Renal cortical epithelial cell (primary cell): ENCODE data around the gene PTPN7. TPM values are rescaled to one million over a fixed set of nuclear protein-coding genes. Genes with fewer than 3 reads are reported as not detected.
A peak's percentile ranks its signal among the peaks of the same experiment; 100 is the strongest.

ENCODE experiments used
- DNase-seq: peaks from one replicate; pipeline ENCODE4 v3.0.0-alpha.2; 2011; ENCODE audit warnings: low read depth
- total RNA-seq: library from RNA; depleted of rRNA; stranded (reverse); fragments of >200 nt; gene quantifications from 2 replicates; pipeline ENCODE4 v1.2.3, GENCODE V29; 2014

PTPN7 gene
- total RNA-seq, 1 donor from 2014 or later: not detected

DNA sequence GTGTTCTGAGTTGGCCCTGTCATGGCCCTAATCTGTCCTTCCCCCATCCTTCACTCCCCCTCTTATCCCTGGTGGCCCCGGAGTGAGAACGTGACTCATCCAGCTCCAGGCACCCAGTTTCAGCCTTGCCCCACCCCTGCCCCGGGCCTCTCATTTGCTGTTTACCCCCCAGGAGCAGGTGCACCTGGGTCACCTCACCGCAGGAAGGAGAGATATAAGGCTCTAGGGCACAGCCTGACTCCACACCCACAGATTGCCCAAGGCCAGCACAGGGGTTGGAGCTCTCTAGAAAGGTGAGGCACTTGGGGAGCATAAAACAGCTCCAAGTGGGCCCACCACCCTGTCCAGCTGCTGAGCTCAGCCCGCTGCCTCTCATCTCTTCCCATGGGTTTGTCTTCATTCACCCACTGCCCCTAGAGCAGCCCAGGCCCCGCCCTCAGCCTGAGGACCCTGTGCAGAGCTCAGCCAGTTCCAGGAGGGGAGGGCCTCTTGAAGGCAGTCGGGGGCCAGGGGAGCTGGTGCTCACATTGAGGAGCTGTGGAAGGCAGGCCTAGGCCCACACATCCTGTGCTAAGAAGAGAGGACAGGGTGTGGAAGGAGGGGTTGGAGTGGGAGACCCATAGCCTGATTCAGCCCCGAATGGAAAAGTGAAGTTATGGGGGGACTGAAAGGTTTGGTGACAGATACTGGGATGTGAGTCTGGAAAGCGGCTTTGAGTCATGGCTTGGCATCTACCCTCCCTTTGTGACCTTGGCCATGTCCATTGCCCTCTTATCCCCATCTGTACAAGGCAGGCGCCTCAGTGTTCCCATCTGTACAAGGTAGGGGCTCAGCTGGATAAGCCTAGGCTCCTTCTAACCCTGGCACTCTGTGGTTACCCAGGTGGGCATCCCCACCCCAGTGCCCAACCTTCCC, 53.8 kb downstream of the PTPN7 start:
- DNase-seq: peak; percentile 50

DNA sequence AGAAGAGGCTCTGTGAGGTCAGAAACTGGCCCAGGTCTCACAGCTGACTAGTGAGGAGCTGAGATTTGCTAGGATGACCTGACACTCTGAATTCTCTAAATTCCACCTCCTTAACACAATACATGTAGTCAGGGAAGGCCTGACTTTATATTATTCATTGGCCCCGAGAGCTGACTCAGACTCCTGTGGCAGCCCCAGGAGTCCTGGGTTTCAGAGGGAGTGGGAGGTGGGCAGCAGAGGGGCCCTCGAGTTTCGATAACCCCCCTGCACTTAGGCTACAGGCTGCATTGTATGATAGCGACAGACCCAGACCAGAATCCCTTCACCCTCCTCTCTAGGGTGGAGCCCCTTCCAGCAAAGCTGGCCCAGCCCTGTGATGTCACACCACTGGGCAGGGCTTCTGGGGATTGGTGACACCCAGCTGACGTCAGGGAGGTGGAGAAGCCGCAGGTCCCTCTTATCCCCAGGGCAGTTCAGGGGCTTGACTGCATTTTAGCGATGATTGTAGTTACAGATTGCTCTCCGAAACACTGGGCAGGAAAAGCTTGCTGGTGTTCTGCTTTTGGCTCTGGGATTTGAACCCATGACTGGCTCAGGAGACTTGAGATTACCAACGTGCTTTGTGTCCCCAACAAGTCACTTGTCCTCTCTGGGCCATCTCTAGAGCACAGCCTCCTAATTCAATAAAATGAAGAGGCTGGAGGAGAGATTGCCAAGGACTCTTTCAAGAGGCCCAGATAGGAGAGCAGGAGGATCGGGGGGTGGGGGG, 54.6 kb downstream of the PTPN7 start:
- DNase-seq: peak; percentile 91

DNA sequence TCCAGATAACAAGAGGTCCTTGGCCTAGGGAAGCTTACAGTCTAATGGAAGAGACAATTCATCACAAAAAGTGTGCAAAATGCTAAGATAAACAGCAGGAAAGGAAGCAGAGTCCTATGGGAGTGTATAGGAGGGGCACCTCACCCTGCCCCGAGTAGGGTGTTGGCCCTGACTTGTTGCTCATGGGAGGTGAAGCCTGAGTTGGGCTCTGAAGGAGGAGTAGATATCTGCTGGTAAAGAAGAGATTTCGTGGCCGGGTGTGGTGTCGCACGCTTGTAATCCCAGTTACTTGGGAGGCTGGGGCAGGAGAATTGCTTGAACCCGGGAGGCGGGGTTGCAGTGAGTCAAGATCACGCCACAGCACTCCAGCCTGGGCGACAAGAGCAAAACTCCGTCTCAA, 56.3 kb downstream of the PTPN7 start:
- DNase-seq: no peak

DNA sequence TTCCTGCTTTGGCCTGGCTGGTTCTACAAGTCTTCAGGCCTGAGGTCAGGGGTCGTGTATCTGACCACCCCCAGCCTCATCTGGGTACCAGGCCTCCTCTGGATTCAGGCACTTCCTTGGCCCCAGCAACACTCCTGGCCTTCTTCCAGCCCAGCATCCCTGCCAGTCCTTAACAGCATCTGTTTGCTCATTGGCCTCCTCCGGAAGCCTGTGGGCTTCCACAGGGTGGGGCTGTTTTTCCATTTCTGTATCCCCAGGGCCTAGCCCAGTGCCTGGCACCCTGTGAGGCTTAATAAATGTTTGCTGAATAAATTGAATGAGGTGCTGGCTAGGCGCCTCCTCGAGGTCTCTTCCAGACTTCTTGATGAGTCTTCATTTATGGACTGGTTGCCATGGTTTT, 59.2 kb downstream of the PTPN7 start:
- no peak for DNase-seq

Other genes with a start within 250 kb of the PTPN7 start
- 0.17 and 0.25 TPM in 2 replicates for gene LMOD1, start 214.1 kb downstream of the PTPN7 start, total RNA-seq
- 72.0 and 127 TPM in 2 replicates for gene TIMM17A, start 205.1 kb downstream of the PTPN7 start, total RNA-seq
- gene RNPEP, start 178.0 kb downstream of the PTPN7 start, total RNA-seq: 91.0 and 104 TPM in 2 replicates
- gene ELF3, start 150.0 kb downstream of the PTPN7 start, total RNA-seq: 277 and 307 TPM in 2 replicates
- gene GPR37L1, start 37.7 kb downstream of the PTPN7 start, total RNA-seq: 0.15 and 0.35 TPM in 2 replicates
- gene ARL8A, start 15.9 kb downstream of the PTPN7 start, total RNA-seq: 37.2 and 47.9 TPM in 2 replicates
- gene LGR6, start 33.2 kb upstream of the PTPN7 start, total RNA-seq: 0.05 TPM in 1 of 2 replicates, not detected in the other
- 7.9 and 39.6 TPM in 2 replicates for gene UBE2T, start 181.3 kb upstream of the PTPN7 start, total RNA-seq
- 9.0 and 20.1 TPM in 2 replicates for gene PPP1R12B, start 188.1 kb upstream of the PTPN7 start, total RNA-seq